ENCODE results near the gene TSBP1.

The TSBP1 gene

DNA sequence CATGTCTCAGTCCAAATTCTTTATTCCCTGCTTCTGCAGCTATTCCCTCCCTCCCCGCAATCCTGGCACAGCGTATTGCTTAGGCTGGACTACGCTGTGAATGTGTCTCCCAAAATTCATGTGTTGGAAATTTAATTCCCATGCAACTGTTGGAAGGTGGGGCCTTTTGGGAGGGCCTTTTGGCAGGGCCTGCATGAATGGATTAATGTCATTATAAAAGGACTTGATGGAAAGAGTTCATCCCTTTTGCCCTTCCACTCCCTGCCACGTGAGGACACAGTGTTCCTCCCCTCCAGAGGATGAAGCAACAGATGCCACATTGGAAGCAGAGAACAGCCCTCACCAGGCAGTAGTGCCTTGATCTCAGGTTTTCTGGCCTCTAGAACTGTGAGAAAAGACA is 127.4 kb downstream of the TSBP1 start:
- H2AFZ ChIP-seq (ENCODE audit: low read length): no peak overlapping the region

More for the DNA sequence above, 127.4 kb downstream of the TSBP1 start:
- no peak overlapping the region for H3K9ac ChIP-seq (ENCODE audit: low read length)
- H3K27me3 ChIP-seq (replicated peaks; ENCODE audit: insufficient read depth, low read length): peaks cover 42% of the 10 kb centered on the region; the same call in 1 of the 2 replicates
- H3F3A ChIP-seq (ENCODE audit: insufficient read depth, low read length): no peaks in the 10 kb centered on the region
- no peak overlapping the region for H3K4me3 ChIP-seq (ENCODE audit: low read length)
- no peaks in the 10 kb centered on the region for H3K4me1 ChIP-seq (ENCODE audit: low read length)
- DNase-seq: no peak
- H3K79me2 ChIP-seq (ENCODE audit: low read length): no peaks in the 10 kb centered on the region
- H3K36me3 ChIP-seq (replicated peaks; ENCODE audit: insufficient read depth, low read length): no peaks in the 10 kb centered on the region
- no peaks in the 10 kb centered on the region for H3K9me3 ChIP-seq (replicated peaks; ENCODE audit: insufficient read depth, low read length)
- H3K4me2 ChIP-seq (ENCODE audit: low read depth, low read length): no peak overlapping the region
- no peaks in the 10 kb centered on the region for H3K9me2 ChIP-seq (replicated peaks; ENCODE audit: insufficient read depth, low read length)
- H3K27ac ChIP-seq (ENCODE audit: low read length): no peak overlapping the region
- TF ChIP-seq EZH2 (optimal IDR thresholded peaks at IDR 0.05; ENCODE audit: low read depth, low read length) (no peak), EZH2phosphoT487 (IDR thresholded peaks at IDR 0.05; ENCODE audit: low read length) (no peak)
- no peaks in the 10 kb centered on the region for H4K20me1 ChIP-seq (ENCODE audit: insufficient read depth, low read length)
